CD4-positive, alpha-beta T cell treated with Interleukin-4 for 1 hour (primary cell): ENCODE measurements around the gene NUDCD3.
A peak's percentile ranks its signal among the peaks of the same experiment; 100 is the strongest.
"Not testable (repeated sequence)": the region's sequence is repeated elsewhere in the genome, so short reads cannot be mapped to it uniquely, and the experiment has no call there.

Experiments used
- DNase-seq, 2 donors: peaks; one replicate each; pipeline ENCODE4 v3.0.0-alpha.2; 2020 to 2022

The NUDCD3 gene

DNA sequence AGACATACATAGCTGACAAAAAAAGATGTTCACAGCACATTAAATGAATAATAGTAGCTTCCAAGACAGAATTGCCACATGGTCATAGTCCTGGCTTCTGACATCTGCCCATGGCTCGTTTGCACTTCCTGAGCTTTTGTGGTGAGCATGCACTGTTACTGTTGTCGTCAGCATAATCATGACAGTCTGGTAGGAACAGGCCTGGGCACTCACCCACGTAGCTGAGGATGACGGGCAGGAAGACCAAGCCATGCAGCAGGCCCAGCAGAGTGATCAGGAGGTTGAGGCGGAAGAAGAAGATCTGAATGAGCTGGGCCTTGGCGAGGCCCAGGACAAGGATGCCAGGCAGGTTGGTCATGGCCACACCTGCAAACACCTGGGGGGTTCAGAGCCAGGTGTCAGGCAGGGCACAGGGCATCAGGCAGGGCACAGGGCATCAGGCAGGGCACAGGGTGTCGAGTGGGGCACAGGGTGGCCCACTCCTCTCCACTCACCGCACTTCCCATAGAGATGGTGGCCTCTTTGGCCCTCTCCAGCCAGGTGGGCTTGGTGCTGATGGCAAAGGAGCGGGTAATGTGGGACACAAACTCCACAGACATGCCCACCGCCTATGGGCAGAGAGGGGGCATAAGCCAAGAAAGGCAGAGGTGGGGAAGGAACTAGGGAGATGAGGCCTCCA lies 25.3 kb upstream of the NUDCD3 start:
- DNase-seq, result no peak

DNA sequence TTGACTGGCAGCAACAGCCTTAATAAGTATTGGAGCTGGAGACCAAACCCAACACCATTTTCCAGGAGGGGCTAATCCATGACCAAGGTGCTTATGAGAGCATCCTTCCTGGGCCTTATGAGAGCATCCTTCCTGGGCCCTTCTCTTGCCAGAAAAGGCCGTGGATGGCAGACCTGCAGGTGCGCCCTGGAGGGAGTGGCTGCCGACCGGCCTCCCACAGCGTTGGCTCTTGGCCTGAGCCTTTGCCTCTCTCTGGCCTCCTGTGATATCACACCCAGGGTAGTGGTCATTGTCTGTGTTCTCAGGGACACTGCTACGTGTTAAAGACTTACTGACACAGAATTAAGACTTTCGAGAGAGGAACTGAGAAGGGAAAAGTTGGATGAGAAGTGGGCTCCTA lies 22.3 kb upstream of the NUDCD3 start:
- no peak for DNase-seq

GRCh38 chr7:44511863-44512468 lies 21.5 kb upstream of the NUDCD3 start:
- no peak for DNase-seq

- no peak for DNase-seq
These were observed 20.8 kb upstream of the NUDCD3 start for GRCh38 chr7:44511236-44511635.

GRCh38 chr7:44508328-44509030 lies 18.0 kb upstream of the NUDCD3 start:
- DNase-seq, result no peak

GRCh38 chr7:44506592-44507288 lies 16.3 kb upstream of the NUDCD3 start:
- DNase-seq, result not testable (repeated sequence)

DNA sequence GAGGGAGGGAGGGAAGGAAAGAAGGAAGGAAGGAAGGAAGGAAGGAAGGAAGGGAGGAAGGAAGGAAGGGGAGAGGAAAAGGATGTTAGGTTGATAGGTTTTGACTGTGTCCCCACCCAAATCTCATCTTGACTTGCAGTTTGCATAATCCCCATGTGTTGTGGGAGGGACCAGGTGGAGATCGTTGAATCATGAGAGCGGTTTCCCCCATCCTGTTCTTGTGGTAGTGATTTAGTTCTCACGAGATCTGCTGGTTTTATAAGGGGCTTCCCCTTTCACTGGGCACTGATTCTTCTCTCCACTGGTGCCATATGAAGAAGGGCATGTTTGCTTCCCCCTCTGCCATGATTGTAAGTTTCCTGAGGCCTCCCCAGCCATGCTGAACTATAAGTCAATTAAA lies 15.1 kb upstream of the NUDCD3 start:
- no peak for DNase-seq

- no peak for DNase-seq
These were observed 7.9 kb upstream of the NUDCD3 start for GRCh38 chr7:44498230-44498954.

DNA sequence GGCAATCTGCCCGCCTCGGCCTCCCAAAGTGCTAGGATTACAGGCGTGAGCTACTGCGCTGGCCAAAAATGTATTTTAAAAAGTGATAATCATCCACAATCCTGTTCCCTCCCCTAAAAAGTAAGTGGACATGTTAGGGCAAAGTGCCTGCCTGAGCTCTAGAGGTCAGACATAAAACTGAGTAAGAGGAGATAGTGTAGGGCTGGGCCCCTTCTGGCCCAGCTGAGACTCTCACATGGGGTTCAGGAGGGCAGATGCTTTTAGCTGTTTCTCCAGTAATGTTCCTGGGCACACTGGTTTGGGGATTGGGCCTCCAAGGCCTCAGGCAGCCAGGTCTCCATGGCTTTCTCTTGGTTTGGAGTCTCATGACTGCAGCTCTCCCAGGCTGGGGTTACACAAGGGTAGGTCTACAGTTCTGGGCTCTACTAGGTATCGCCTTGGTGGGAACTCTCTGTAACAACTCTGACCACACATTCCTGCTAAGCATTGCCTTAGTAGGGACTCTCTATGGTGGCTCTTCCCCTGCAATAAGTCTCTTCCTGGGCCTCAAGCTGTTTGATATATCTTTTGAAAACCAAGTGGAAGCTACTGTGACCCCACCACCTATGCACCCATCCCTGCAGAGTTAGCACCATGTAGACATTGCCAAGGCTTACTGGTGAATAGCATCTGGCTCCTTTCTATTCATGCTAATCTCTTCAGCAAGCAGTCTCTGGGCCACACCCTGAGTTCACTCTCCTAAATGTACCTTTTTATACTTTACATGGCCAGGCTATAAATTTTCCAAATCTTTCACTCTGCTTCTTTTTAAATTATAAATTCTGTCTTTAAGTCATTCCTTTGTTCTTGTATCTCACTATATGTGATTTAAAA lies 6.9 kb upstream of the NUDCD3 start:
- DNase-seq, result no peak

- no peak for DNase-seq
These were observed 5.9 kb upstream of the NUDCD3 start for GRCh38 chr7:44496385-44496784.

- DNase-seq, result no peak
These were observed 4.5 kb upstream of the NUDCD3 start for GRCh38 chr7:44494960-44495359.

DNA sequence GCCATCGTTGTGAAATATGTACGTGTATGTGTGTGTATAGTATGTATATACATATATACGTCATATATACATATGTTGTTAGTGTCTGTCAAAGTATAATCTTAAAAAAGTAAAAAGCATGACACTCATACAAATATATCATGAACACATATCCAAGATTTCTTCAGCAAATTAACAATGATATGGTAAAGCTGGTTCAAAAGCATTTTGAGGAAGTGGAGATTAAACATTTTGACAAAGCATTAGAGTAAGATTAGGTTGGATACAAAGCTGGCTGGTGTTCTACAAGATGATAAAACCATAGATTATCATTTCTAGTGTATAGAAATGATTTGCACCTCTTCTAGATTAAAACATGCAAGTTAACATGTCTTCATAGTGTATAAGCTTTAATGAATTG lies 771 bp upstream of the NUDCD3 start:
- DNase-seq, result no peak

DNA sequence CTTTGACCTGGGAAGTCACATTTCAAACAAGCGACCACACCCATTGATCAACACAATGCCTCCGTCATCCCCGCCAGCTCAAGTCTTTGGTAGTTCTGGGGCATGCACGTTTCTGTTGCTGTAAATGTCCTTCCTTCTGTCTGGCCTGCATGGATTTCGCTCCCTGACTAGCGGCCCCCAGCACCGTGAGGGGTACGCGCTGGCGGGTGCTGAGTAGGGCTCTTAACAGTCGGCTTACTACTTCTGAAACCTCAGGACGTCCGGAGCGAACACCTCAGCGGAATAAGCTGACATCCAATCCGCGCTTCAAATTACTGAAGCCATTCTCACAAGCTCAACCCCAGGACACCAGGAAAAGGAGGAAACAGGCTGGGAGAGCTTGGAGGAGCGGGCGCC lies 505 bp downstream of the NUDCD3 start:
- DNase-seq, result peak; percentile 47 to 55

- no peak for DNase-seq
These were observed 1.5 kb downstream of the NUDCD3 start for GRCh38 chr7:44488955-44489354.

GRCh38 chr7:44486693-44487092 lies 3.8 kb downstream of the NUDCD3 start:
- no peak for DNase-seq

- no peak for DNase-seq
These were observed 4.5 kb downstream of the NUDCD3 start for GRCh38 chr7:44486001-44486400.

DNA sequence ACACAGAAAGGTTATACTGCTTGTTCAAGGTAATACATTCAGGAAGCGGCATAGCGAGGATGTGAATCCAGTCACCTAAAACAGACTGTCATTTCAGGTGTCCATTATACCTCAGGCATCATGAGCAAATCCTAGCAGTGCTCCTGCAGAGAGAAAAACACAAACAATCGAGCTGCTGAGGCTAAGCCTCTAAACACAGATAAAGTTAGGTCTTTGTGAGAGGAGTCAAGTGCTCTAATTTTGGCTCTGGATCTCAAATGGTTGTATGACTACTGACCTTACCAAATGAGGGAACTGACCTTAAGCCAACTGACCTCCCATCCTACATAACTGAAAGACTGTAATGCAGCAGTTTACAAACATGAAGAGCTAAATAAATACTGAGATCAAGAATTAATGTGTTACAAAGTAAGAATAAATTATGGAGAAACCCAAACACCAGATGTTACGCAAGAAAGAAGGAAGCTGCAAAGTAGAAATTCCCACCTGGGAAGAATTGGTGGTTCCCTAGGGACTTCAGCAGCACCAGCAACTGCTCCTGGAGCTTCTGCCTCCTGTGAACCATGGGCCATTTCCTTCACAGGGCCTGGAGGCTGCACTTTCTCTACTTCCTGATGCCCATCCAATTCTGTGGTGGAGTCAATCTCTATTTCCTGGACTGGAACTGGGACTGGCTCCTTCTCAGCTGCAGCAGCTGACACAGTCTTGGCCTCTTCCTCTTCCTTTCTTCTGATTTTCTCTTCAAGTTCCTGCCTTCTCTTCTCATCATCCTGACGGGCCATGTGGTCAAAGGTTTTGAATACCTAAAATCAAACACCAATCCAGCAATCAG lies 5.8 kb downstream of the NUDCD3 start:
- no peak for DNase-seq

GRCh38 chr7:44482502-44483485 lies 7.7 kb downstream of the NUDCD3 start:
- DNase-seq, result no peak

DNA sequence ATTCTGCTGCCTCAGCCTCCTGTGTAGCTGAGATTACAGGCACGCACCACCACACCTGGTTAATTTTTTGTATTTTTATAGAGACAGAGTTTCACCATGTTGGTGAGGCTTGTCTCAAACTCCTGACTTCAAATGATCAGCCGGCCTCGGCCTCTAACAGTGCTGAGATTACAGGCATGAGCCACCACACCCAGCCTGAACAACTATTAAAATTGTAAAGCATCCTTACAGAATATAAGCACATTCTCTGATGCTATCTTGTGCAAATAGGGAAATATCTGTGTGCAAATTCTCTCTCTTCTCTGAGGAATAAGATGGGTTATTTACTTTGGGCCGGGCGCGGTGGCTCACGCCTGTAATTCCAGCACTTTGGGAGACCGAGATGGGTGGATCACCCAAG lies 12.5 kb downstream of the NUDCD3 start:
- no peak for DNase-seq
